ENCODE data around the gene TSPAN5.
A peak's percentile ranks its signal among the peaks of the same experiment; 100 is the strongest.

Gene TSPAN5

GRCh38 chr4:98517218-98518021 is 141.0 kb downstream of the TSPAN5 start:
- no peak for DNase-seq (ENCODE audit: low read depth)

DNA sequence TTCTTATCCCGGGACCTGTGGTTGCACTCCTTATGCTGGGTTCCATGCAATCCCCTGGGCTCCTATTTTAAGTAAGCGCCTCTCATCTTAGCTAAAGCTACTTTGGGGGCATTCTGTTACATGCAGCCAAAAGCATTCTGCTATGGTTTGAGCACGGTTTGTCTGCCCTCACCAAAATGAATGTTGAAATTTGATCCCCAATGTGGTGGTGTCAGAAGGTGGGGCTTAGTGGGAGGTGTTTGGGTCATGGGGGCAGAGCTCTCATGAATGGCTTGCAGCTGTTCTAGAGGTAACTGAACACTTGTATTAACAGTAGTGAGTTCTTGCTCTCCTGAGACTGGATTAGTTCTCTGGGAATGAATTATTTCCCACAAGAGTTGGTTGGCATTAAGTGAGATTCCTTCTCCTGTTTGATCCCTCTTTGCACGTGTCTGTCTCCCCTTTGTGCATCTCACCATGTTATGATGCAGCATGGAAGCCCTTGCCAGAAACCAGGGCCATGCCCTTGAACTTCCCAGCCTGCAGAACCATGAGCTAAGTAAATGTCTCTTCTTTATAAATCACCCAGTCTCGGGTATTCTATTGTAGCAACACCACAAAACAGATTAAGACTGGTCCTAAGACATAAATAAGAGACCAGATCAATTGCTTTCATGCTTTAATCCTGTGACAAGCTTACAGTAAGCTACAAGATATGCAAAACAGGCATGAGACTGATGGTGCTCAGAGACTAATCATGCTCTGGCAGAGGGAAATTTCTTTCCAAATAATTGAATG is 141.8 kb downstream of the TSPAN5 start:
- no peak for DNase-seq (ENCODE audit: low read depth)

- DNase-seq (ENCODE audit: low read depth): no peak
Observed at GRCh38 chr4:98516042-98516440, 142.4 kb downstream of the TSPAN5 start.

- peak; percentile 55 for DNase-seq (ENCODE audit: low read depth)
Observed at GRCh38 chr4:98515470-98515809, 143.0 kb downstream of the TSPAN5 start.

- DNase-seq (ENCODE audit: low read depth): no peak
Observed at GRCh38 chr4:98514741-98515469, 143.5 kb downstream of the TSPAN5 start.

GRCh38 chr4:98512918-98513317 is 145.5 kb downstream of the TSPAN5 start:
- no peak for DNase-seq (ENCODE audit: low read depth)

- no peak for DNase-seq (ENCODE audit: low read depth)
Observed at GRCh38 chr4:98510757-98511517, 147.5 kb downstream of the TSPAN5 start.

GRCh38 chr4:98510340-98510739 is 148.1 kb downstream of the TSPAN5 start:
- DNase-seq (ENCODE audit: low read depth): no peak

DNA sequence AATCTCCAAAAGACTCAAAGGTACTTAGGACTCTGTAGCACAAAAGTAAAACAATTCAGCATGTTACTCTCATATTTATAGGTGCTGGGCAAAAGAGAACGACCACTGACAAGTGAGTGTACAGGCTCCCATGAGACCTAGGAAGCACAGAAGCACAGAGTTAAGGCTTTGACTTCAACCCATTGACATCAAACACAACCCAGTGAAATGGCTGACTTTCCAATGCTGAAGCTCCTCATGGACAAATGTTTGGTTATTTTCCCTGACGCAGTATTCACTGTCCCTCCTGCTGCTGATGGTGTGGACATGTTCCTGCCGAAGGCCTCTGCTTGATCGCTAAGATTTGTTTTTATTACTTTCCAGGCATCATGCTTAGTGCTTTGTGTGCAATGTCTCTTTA is 148.7 kb downstream of the TSPAN5 start:
- no peak for DNase-seq (ENCODE audit: low read depth)

DNA sequence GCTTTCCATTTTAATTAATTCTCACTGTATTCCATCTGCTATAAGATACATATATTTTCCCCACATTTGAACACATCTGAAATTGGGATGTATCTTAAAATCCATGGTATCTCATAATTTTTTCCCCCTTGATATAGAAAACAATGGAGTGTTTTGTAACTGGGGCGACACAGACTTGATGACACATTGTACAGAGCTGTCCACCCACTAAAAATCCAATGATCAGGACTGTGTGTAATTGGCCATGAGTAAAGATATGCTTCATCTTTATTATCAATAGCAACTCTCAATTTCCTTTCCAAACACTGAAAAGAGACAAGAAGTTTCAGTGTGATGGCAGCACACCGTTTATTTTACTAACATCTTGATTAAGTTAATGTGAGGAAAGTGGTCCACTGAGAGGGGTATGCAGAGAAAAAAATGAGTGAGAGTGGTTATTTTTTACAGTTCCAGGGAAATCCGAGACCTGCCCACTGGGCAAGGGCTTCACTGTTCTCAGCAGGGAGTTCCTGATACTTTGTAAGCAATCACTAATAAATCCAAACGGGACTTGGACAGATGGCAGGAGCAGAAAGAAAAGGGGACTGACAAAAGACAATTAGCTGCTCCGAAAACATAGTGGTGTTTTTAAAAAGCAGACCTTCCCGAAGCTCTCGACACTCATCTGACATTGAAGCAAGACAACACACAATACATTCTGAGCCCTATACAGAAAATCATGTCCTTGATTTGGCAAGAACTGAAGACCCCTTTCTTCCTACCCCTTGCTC is 149.4 kb downstream of the TSPAN5 start:
- DNase-seq (ENCODE audit: low read depth): no peak

DNA sequence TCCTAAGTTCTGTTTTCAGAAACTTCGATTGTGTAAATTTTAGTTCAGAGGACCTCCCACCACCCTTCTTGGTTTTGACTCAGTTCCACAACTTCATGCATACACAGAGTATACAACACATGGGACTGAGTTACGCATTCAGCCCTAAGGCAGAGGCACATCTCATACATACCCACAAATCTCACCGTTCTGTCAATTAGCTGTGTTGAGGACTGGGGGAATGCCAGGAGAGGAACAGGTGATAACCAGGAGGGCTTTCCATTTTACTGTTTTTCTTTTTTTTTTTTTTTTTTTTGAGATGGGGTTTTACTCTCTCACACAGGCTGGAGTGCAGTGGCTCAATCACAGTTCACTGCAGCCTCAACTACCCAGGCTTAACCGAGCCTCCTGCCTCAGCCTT is 150.2 kb downstream of the TSPAN5 start:
- DNase-seq (ENCODE audit: low read depth): no peak

DNA sequence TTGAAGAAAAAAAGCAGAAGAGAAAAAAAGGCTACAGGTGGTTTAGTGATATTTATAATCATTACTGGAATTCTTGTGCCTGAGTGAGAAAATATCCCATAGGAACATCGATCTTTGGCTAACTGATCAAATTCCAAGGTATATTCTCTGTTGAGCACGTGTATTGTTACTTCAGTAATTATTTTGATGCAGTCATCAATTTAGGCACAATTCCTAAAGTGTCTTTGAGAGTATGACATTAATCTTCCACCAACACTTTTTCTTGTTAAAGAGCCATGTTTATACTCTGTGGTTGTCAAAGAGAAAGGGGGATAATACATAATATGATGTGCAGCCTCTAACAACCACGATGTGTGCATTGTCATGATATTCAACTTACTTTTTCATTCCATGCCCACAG is 151.1 kb downstream of the TSPAN5 start:
- DNase-seq (ENCODE audit: low read depth): no peak

GRCh38 chr4:98506462-98507132 is 151.8 kb downstream of the TSPAN5 start:
- no peak for DNase-seq (ENCODE audit: low read depth)

- no peak for DNase-seq (ENCODE audit: low read depth)
Observed at GRCh38 chr4:98505992-98506391, 152.4 kb downstream of the TSPAN5 start.

- DNase-seq (ENCODE audit: low read depth): no peak
Observed at GRCh38 chr4:98504091-98504490, 154.3 kb downstream of the TSPAN5 start.

GRCh38 chr4:98503676-98504075 is 154.7 kb downstream of the TSPAN5 start:
- no peak for DNase-seq (ENCODE audit: low read depth)

DNA sequence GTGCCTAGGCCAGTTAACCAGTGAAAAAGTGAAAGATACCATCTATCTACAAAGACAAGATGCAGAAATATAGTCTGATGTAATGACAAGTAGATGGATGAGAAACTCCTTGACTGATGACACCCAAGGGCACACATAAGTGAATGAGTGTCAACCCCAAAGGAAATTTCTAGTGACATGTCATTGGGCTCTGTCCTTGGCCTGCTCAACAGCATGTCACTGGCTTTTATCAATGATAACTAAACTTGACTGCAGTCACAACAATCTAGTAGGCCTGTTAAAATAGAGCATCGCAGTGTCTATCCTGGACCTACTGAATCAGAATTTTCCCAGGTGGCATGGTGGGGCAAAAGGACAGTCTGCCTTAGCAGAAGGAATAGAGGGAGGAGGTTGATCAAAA is 155.8 kb downstream of the TSPAN5 start:
- no peak for DNase-seq (ENCODE audit: low read depth)

DNA sequence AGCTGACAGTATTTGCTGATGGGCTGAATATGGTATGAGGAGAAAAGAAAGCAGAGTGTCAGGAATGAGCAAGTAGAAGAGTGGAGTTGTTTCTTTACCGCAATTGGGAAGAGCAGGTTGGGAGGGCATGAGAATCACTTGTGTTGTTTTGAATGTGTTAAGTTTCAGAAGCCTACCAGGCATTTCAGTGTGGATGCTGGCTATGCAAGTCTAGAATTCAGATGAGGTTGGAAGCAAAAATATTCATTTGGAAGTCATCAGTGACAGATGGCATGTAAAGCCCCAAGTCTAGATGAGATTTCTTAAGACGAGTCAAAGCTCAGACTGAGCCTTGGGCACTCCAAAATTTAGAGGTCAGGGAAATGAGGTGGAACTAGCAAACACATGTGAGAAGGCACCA is 156.4 kb downstream of the TSPAN5 start:
- DNase-seq (ENCODE audit: low read depth): no peak

DNA sequence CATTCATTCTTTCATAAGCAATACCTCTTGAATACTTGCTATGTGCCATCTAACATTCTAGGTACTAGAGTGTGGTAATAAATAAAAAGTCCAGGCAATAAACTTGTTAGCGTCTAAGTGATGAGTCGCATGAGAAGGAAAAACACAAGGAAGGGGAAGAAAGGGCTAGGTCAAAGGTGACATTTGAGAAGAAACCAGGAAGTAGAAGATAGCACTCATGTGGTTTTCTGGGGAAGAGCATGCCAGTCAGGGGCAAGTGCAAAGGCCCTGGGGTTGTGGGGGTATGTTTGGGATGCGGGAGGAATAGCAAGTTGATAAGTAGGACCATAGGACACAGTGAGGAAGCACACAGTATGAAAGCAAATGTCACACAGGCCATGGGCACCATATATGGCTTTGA is 157.0 kb downstream of the TSPAN5 start:
- no peak for DNase-seq (ENCODE audit: low read depth)

DNA sequence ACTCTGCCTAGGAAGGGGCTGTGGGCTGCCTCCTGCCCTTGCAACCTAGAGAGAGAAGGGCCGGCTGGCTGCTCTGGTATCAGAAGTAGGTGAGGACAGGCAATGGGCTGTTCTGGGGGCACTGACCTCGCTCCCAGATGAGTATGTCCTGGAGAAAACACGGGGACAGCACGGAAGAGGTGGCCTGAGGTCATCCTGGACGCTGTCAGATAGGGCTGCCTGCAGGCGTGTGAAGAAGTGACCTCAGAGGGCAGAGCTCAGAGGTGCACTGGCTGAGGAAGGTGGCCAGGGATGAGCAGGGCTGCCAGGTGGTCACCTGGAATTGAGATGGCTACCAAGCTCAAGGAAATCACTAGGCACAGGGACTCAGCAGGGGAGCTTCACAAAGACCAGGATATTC is 159.6 kb downstream of the TSPAN5 start:
- DNase-seq (ENCODE audit: low read depth): no peak
